Body of pancreas (tissue), 4 donors: ENCODE data around the gene PEPD. TPM values are rescaled to one million over a fixed set of nuclear protein-coding genes. Genes with fewer than 3 reads are reported as not detected.

Experiments used
- ATAC-seq: fragments of 150-250 bp; one replicate; pipeline ENCODE4 v1.9.1; 2016
- DNase-seq, 4 donors: peaks; one replicate each; pipeline ENCODE4 v3.0.0-alpha.2; 2019
- H3K27ac ChIP-seq, 4 donors: fragments of 200-600 bp; sonication (generic); 1 replicate in 3 of 4; 2 replicates in 1 of 4; pipeline versions ENCODE4 v1.5.1 to v1.6.1; 2016 to 2019; ENCODE audit warnings: mild to moderate bottlenecking in 1 of 4, mixed read lengths in 1 of 4, moderate library complexity in 1 of 4
- H3K27me3 ChIP-seq, 2 donors: fragments of 200-600 bp; sonication (generic); one replicate each; pipeline ENCODE4 v1.6.0; 2016; ENCODE audit warnings: mild to moderate bottlenecking in 1 of 2
- H3K36me3 ChIP-seq, 2 donors: fragments of 200-600 bp; sonication (generic); replicated peaks in 1 of 2; 2 replicates each; pipeline ENCODE4 v1.5.1; 2016; ENCODE audit warnings: low read depth in 2 of 2; ENCODE audit not compliant: insufficient read depth in 1 of 2
- H3K4me1 ChIP-seq: fragments of 200-600 bp; sonication (generic); one replicate; pipeline ENCODE4 v1.6.0; 2016
- H3K4me3 ChIP-seq, 2 donors: fragments of 200-600 bp; sonication (generic); 1 replicate in 1 of 2; 2 replicates in 1 of 2; pipeline ENCODE4 v1.5.1; 2016 to 2019
- H3K9me3 ChIP-seq, 3 donors: fragments of 200-600 bp; sonication (generic); 1 replicate in 2 of 3; 2 replicates in 1 of 3; pipeline ENCODE4 v1.5.1; 2016
- CTCF ChIP-seq, 7 experiments: fragments of 450-650 bp in 4 of 7; fragments of 200-600 bp in 3 of 7; sonication (generic) in 3 of 7; IDR thresholded peaks; one replicate each; pipeline ENCODE4 v1.5.1; 2016 to 2019; ENCODE audit warnings: antibody characterized with exemption in 7 of 7
- POLR2A ChIP-seq, 3 donors: fragments of 450-650 bp; IDR thresholded peaks; one replicate each; pipeline ENCODE4 v1.6.1; 2016; ENCODE audit warnings: antibody characterized with exemption in 3 of 3, mild to moderate bottlenecking in 2 of 3
- WGBS, 2 donors: methylation state at CpG; one replicate each; pipeline ENCODE4 v1.1.5; 2017; 5-methylcytosine and 5-hydroxymethylcytosine counted together
- intact Hi-C: fragments of 100-400 bp; cut with DNase I; formaldehyde crosslinking; loops from one replicate; pipeline ENCODE4 v1.15.1; 2023
- total RNA-seq, 2 donors: library from RNA; depleted of rRNA; stranded (reverse); fragments of >200 nt; gene quantifications; one replicate each; pipeline ENCODE4 v1.1.0, GENCODE V29; 2016

PEPD gene
- total RNA-seq, 2 donors from 2014 or later: 33.2 to 54.7 TPM

GRCh38 chr19:33386361-33386858, 135.2 kb downstream of the PEPD start:
- WGBS, 2 donors: 86 to 91% methylated on average over 11 to 15 of the region's 15 CpGs
- Histone ChIP-seq H3K27ac (no peak overlapping the region), H3K36me3 (no peaks in the 10 kb centered on the region), H3K4me1 (peaks cover 35% of the 10 kb centered on the region), H3K9me3 (no peaks in the 10 kb centered on the region), H3K4me3 (no peak overlapping the region), H3K27me3 (no peaks in the 10 kb centered on the region)
- ATAC-seq (no peak), DNase-seq (no peak)
- intact Hi-C loops: no loop called here
- TF ChIP-seq CTCF (IDR thresholded peaks at IDR 0.05): no peak
- TF ChIP-seq POLR2A (IDR thresholded peaks at IDR 0.05): no peak

DNA sequence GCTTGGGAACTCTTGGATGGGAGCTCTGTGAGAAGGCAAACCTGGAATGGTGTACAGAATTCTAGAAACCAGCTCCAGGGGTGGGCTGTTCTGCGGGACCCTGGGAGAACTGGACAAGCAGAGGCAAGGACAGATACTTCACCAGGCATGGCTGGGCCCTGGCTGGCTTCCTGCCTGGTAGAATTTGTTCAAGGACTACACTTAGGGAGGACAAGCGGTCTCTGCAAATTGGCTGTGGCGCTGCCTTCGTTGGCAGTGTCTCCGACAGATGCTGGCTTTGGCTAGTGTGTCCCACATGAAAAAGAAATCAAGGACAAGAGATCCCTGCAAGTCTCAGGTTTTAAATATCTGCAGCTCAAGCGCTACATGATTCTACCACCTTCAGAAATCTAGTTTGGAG, 135.6 kb downstream of the PEPD start:
- H3K9me3 ChIP-seq: no peaks in the 10 kb centered on the region
- TF ChIP-seq CTCF (IDR thresholded peaks at IDR 0.05) (no peak), POLR2A (IDR thresholded peaks at IDR 0.05) (no peak)
- no peak overlapping the region for H3K27ac ChIP-seq
- intact Hi-C loops: no loop called here
- H3K4me1 ChIP-seq: peaks cover 36% of the 10 kb centered on the region
- H3K4me3 ChIP-seq: no peak overlapping the region
- ATAC-seq: no peak
- H3K27me3 ChIP-seq: no peaks in the 10 kb centered on the region
- peak in 1 of 4 donors; percentile 15 for DNase-seq
- no peaks in the 10 kb centered on the region for H3K36me3 ChIP-seq
- WGBS, 2 donors: 64 to 71% methylated on average over 2 to 6 of the region's 6 CpGs

DNA sequence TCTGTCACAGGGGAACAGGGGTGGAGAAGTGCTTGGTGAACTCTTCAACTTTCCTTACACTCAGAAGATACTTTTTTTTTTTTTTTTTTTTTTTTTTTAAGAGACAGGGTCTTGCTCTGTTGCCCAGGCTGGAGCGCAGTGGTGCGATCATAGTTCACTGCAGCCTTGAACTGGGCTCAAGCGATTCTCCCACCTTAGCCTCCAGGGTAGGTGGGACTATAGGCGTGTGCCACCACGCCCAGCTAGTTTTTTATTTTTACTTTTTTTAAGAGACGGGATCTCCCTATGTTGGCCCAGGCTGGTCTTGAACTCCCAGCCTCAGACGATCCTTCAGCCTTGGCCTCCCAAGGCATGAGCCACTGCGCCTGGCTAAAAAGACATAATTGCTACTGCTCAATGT, 136.6 kb downstream of the PEPD start:
- DNase-seq: no peak
- no peaks in the 10 kb centered on the region for H3K36me3 ChIP-seq
- 93 to 94% methylated on average over 8 of the region's 8 CpGs for WGBS, 2 donors

GRCh38 chr19:33383720-33384292, 137.8 kb downstream of the PEPD start:
- peaks cover 28% of the 10 kb centered on the region for H3K4me1 ChIP-seq

More for the DNA sequence above, 136.6 kb downstream of the PEPD start:
- Histone ChIP-seq H3K4me1 (peaks cover 29% of the 10 kb centered on the region), H3K9me3 (no peaks in the 10 kb centered on the region), H3K27ac (no peak overlapping the region), H3K27me3 (no peaks in the 10 kb centered on the region), H3K4me3 (no peak overlapping the region)
- no peak for TF ChIP-seq POLR2A (IDR thresholded peaks at IDR 0.05)
- no peak for TF ChIP-seq CTCF (IDR thresholded peaks at IDR 0.05)
- no peak for ATAC-seq
- intact Hi-C loops: no loop called here

More at GRCh38 chr19:33383720-33384292, 137.8 kb downstream of the PEPD start:
- DNase-seq (no peak), ATAC-seq (no peak)
- H3K4me3 ChIP-seq: no peak overlapping the region
- H3K36me3 ChIP-seq: no peaks in the 10 kb centered on the region
- no peak overlapping the region for H3K27ac ChIP-seq
- 89 to 96% methylated on average over 13 of the region's 13 CpGs for WGBS, 2 donors
- intact Hi-C loops: no loop called here
- H3K27me3 ChIP-seq: no peaks in the 10 kb centered on the region
- no peaks in the 10 kb centered on the region for H3K9me3 ChIP-seq
- TF ChIP-seq CTCF (IDR thresholded peaks at IDR 0.05): no peak
- TF ChIP-seq POLR2A (IDR thresholded peaks at IDR 0.05): no peak
